Skeletal muscle cell (primary cell): ENCODE results near the gene CCDC33.

Source experiments
- DNase-seq: peaks from one replicate; pipeline ENCODE4 v3.0.0-alpha.2; 2010; ENCODE audit warnings: low read depth
- H3K4me3 ChIP-seq: 2 replicates; pipeline ENCODE4 v1.5.1; 2011; ENCODE audit warnings: low read depth, mild to moderate bottlenecking, control low read depth, low read length, moderate library complexity

CCDC33 gene

DNA sequence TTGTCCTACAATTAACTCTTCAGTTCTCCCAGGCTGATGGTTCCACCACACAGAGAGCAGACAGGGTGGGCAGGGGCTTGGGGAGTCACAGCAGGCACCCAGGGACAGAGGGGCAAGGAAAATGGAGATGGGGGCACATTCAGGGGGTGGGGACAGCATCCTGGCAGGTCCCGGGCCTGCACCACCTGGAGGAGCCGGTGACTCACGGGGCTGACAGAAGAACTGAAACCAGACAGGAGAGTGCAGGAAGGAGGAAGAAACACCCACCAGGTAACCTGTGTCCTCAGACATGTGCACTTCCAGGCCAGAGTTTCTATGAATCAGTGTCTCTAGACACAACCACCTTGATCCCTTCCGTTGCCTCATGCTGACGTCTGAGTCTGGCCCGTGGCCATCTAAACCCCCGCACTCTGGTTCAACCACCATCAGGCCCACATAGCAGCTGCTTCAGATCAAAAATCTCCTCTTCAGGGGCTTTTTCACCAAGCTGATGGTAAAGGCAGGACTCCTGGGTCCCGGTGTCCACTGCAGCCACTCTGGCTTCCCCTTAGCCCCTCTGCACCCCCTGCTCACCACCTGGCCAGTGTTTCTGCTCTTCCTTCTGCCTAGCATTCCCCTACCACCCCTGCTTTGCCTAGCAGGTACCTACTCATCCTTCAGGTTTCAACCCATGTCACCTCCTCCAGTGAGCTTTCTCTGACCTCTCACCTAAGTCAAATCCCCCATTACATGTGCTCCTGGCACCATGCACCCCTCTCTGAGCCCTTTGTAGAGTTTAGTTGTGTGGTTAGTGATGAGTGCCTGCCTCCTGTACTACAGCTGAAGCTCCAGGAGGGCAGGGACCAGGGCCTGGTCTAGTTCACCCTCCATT is 147.8 kb downstream of the CCDC33 start:
- no peak overlapping the region for H3K4me3 ChIP-seq
- DNase-seq = no peak

GRCh38 chr15:74384566-74384880 is 148.4 kb downstream of the CCDC33 start:
- no peak overlapping the region for H3K4me3 ChIP-seq
- DNase-seq = no peak

DNA sequence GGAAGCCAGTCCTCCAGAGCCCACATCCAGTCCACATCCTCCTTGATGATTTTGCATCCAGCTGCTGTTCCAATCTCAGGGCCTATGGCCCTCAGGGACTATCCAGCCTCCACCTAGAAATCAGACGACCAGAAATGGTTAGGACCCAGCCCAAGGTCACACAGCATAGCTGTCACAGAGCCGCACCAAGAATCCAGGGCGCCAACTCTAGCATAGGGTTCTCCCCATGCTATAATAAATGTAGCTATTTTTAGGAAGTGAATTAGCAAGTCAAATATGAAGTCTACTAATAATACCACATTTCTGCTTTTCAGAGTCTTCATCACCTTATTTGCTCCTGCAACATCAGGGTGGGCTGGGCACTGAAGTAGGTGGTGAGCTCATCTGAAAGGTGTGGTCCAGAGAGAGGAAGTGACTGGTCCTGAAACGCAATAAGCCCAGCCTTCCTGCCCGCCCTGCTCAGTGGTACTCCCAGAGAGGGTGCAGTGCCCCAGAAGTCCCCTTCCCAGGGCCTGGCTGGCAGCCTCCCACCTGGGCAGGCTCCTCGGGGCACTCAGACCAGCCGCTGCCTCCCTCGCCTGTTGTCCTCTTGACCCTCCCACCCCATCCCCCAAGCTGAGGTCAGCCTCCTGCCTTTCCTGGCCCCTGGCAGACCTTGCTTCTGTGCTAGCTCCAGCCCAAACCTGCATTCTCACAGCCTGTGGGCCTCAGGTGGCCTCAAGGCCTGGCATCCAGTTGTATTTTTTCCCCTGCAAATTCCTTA is 148.9 kb downstream of the CCDC33 start:
- H3K4me3 ChIP-seq = no peak overlapping the region
- DNase-seq = no peak

DNA sequence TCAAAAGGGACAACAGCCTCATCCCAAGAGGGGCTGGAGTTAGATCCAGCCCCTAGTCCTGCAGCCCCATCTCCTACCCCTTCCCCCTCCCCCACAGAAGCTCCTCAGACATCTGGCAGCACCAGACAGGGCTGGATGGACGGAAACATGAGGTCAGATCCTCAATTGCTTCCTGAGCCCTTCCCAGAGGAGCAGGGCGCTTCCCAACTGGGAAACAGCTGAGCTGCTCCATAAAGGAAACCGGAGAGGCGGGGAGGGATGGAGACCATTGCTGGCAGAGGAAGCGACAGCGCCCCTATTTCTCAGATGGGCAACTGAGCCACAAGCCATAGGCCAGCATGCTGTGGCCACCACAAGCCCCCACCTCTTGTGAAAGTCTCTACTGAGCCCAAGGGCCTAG is 149.6 kb downstream of the CCDC33 start:
- DNase-seq = no peak
- no peak overlapping the region for H3K4me3 ChIP-seq
